Hepatocyte (in vitro differentiated cells): ENCODE results near the gene SPATA9.

Source experiments
- EZH2 ChIP-seq: fragments of 200-600 bp; sonication (generic); IDR thresholded peaks from 2 replicates; pipeline ENCODE4 v1.6.1; 2016; ENCODE audit warnings: antibody characterized with exemption, mild to moderate bottlenecking, borderline replicate concordance
- EZH2phosphoT487 ChIP-seq: fragments of 200-600 bp; sonication (generic); IDR thresholded peaks from one replicate; pipeline ENCODE4 v1.6.1; 2018; ENCODE audit warnings: antibody characterized with exemption, mild to moderate bottlenecking, low read depth, moderate library complexity; ENCODE audit not compliant: unreplicated experiment, severe bottlenecking
- TF ChIP-seq, protein P1 (sequence below): fragments of 200-600 bp; sonication (generic); IDR thresholded peaks from 2 replicates; pipeline ENCODE4 v1.5.1; 2016; ENCODE audit warnings: antibody characterized with exemption, mild to moderate bottlenecking; ENCODE audit not compliant: poor library complexity

DNA sequence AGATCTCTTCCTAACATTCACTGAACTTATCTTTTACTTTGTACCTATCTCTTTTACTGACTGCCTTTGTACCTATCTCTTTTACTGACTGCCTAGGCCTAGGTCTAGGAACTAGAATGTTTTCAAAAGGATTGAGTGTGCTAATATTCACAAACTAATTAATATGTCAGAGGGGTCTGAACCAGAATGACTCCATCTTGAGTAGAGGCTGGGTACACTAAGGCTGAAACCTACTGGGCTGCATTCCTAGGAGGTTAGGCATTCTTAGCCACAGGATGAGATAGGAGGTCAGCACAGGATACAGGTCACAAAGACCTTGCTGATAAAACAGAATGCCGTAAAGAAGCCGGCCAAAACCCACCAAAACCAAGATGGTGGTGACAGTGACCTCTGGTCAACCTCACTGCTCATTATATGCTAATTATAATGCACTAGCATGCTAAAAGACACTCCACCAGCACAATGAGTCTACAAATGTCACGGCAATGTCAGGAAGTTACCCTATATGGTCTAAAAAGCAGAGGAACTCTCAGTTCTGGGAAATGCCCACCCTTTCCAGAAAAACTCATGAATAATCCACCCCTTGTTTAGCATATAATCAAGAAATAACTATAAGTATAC is 45.8 kb upstream of the SPATA9 start:
- TF ChIP-seq, protein P1, sequence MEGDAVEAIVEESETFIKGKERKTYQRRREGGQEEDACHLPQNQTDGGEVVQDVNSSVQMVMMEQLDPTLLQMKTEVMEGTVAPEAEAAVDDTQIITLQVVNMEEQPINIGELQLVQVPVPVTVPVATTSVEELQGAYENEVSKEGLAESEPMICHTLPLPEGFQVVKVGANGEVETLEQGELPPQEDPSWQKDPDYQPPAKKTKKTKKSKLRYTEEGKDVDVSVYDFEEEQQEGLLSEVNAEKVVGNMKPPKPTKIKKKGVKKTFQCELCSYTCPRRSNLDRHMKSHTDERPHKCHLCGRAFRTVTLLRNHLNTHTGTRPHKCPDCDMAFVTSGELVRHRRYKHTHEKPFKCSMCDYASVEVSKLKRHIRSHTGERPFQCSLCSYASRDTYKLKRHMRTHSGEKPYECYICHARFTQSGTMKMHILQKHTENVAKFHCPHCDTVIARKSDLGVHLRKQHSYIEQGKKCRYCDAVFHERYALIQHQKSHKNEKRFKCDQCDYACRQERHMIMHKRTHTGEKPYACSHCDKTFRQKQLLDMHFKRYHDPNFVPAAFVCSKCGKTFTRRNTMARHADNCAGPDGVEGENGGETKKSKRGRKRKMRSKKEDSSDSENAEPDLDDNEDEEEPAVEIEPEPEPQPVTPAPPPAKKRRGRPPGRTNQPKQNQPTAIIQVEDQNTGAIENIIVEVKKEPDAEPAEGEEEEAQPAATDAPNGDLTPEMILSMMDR: no peak
- no peak for TF ChIP-seq EZH2
- TF ChIP-seq EZH2phosphoT487: no peak
